PC-9 (cell line): Measurements from ENCODE around the gene HOXC12. TPM values are rescaled to one million over a fixed set of nuclear protein-coding genes. Genes with fewer than 3 reads are reported as not detected.

ENCODE experiments used
- BruUV-seq: library from RNA; stranded (reverse); fragments of 400-500 nt; replicated peaks from 2 replicates; lab custom pipeline; 2021; lab: Mats Ljungman, UMichigan
- CTCF ChIA-PET: fragments of 300-600 bp; sonication (Branson Sonifier 250); formaldehyde crosslinking; loops from one replicate; lab custom pipeline; 2022; ENCODE audit warnings: antibody characterized with exemption; lab: Charles Lee
- POLR2A ChIA-PET: fragments of 300-600 bp; sonication (Branson Sonifier 250); formaldehyde crosslinking; loops from one replicate; lab custom pipeline; 2022; ENCODE audit warnings: antibody characterized with exemption; ENCODE audit not compliant: unreplicated experiment; lab: Charles Lee
- DNase-seq, 2 experiments: peaks; one replicate each; pipeline versions ENCODE4 v3.0.0 to v3.0.0-alpha.2; 2015 to 2022; ENCODE audit warnings: mixed read lengths in 1 of 2
- H2AFZ ChIP-seq: fragments of 200-600 bp; sonication (generic); 2 replicates; pipeline ENCODE4 v1.8.1; 2017; ENCODE audit warnings: antibody characterized with exemption
- H3F3A ChIP-seq: fragments of 200-600 bp; sonication (generic); 2 replicates; pipeline ENCODE4 v1.8.1; 2017; ENCODE audit warnings: antibody characterized with exemption, mild to moderate bottlenecking, low read depth; ENCODE audit not compliant: insufficient read depth
- H3K27ac ChIP-seq: fragments of 200-600 bp; sonication (generic); 2 replicates; pipeline ENCODE4 v1.6.1; 2016; ENCODE audit warnings: mixed run types
- H3K27me3 ChIP-seq: fragments of 200-600 bp; sonication (generic); 2 replicates; pipeline ENCODE4 v1.6.1; 2016; ENCODE audit warnings: low read depth, mixed run types; ENCODE audit not compliant: insufficient read depth
- H3K36me3 ChIP-seq: fragments of 200-600 bp; sonication (generic); 2 replicates; pipeline ENCODE4 v1.6.1; 2016; ENCODE audit warnings: low read depth, mixed run types
- H3K4me1 ChIP-seq: fragments of 200-600 bp; sonication (generic); replicated peaks from 2 replicates; pipeline ENCODE4 v1.6.1; 2016; ENCODE audit warnings: mixed run types; ENCODE audit not compliant: insufficient read depth
- H3K4me2 ChIP-seq: fragments of 200-600 bp; sonication (generic); 2 replicates; pipeline ENCODE4 v1.6.1; 2017; ENCODE audit warnings: mixed run types
- H3K4me3 ChIP-seq: fragments of 200-600 bp; sonication (generic); 2 replicates; pipeline ENCODE4 v1.6.1; 2016; ENCODE audit warnings: mixed run types
- H3K79me2 ChIP-seq: fragments of 200-600 bp; sonication (generic); 2 replicates; pipeline ENCODE4 v1.6.1; 2017; ENCODE audit warnings: low read depth, mixed run types
- H3K9me2 ChIP-seq: fragments of 200-600 bp; sonication (generic); 2 replicates; pipeline ENCODE4 v1.8.1; 2017; ENCODE audit warnings: mild to moderate bottlenecking; ENCODE audit not compliant: insufficient read depth
- H3K9me3 ChIP-seq: fragments of 200-600 bp; sonication (generic); 2 replicates; pipeline ENCODE4 v1.8.1; 2016; ENCODE audit warnings: low read depth; ENCODE audit not compliant: insufficient read depth
- H4K20me1 ChIP-seq: fragments of 200-600 bp; sonication (generic); 2 replicates; pipeline ENCODE4 v1.8.1; 2017; ENCODE audit not compliant: insufficient read depth
- CTCF ChIP-seq: fragments of 200-600 bp; sonication (generic); conservative IDR thresholded peaks from 2 replicates; pipeline ENCODE4 v1.6.1; 2017; ENCODE audit warnings: mixed run types, antibody characterized with exemption, mild to moderate bottlenecking, moderate library complexity
- EZH2 ChIP-seq: fragments of 200-600 bp; sonication (generic); IDR thresholded peaks from 2 replicates; pipeline ENCODE4 v1.8.0; 2017; ENCODE audit warnings: antibody characterized with exemption, low read depth
- intact Hi-C: fragments of 100-400 bp; cut with micrococcal nuclease; formaldehyde crosslinking; loops from one replicate; pipeline ENCODE4 v1.10.0; 2022; ENCODE audit not compliant: unreplicated experiment
- total RNA-seq: library from RNA; stranded (reverse); gene quantifications from 2 replicates; pipeline ENCODE4 v1.2.3, GENCODE V29; 2021

Gene HOXC12
- total RNA-seq, 1 experiment from 2014 or later, result 0.24 TPM

GRCh38 chr12:53976172-53976822 lies 21.6 kb downstream of the HOXC12 start:
- no peak overlapping the region for H3K27ac ChIP-seq
- no peak overlapping the region for H3K4me2 ChIP-seq
- H2AFZ ChIP-seq, result no peak overlapping the region
- BruUV-seq, result no TSS peak
- H3K9me3 ChIP-seq, result no peaks in the 10 kb centered on the region
- no peaks in the 10 kb centered on the region for H4K20me1 ChIP-seq
- no peak overlapping the region for H3K4me3 ChIP-seq
- TF ChIP-seq CTCF, result no peak
- no peak for TF ChIP-seq EZH2
- no peaks in the 10 kb centered on the region for H3K9me2 ChIP-seq
- H3K79me2 ChIP-seq, result no peaks in the 10 kb centered on the region
- H3K27me3 ChIP-seq, result no peaks in the 10 kb centered on the region
- intact Hi-C loops, result no loop called here
- ChIA-PET POLR2A (interaction anchor here (0.6 kb wide), 1 partner anchor 435 kb away, joined by 3 read pairs; no protein-coding TSS in a partner anchor), CTCF (no interaction called here)
- H3F3A ChIP-seq, result 0 out of 2 replicates have a peak, but pooled peaks cover 8% of the 10 kb centered on the region
- no peaks in the 10 kb centered on the region for H3K36me3 ChIP-seq
- DNase-seq, result no peak
- H3K4me1 ChIP-seq, result no peaks in the 10 kb centered on the region

- no peaks in the 10 kb centered on the region for H3K4me1 ChIP-seq
- H3K9me3 ChIP-seq, result no peaks in the 10 kb centered on the region
- DNase-seq, result no peak
- BruUV-seq, result no TSS peak
- H3K79me2 ChIP-seq, result no peaks in the 10 kb centered on the region
- no peaks in the 10 kb centered on the region for H3K27me3 ChIP-seq
- no peak overlapping the region for H3K4me3 ChIP-seq
- H4K20me1 ChIP-seq, result no peaks in the 10 kb centered on the region
- H2AFZ ChIP-seq, result no peak overlapping the region
- no peaks in the 10 kb centered on the region for H3K9me2 ChIP-seq
- 0 out of 2 replicates have a peak, but pooled peaks cover 10% of the 10 kb centered on the region for H3F3A ChIP-seq
- ChIA-PET POLR2A (interaction anchor here (0.6 kb wide), 1 partner anchor 434 kb away, joined by 3 read pairs; no protein-coding TSS in a partner anchor), CTCF (no interaction called here)
- no peaks in the 10 kb centered on the region for H3K36me3 ChIP-seq
- H3K4me2 ChIP-seq, result no peak overlapping the region
- TF ChIP-seq CTCF, result no peak
- no peak for TF ChIP-seq EZH2
- intact Hi-C loops, result no loop called here
- no peak overlapping the region for H3K27ac ChIP-seq
Observed at GRCh38 chr12:53976823-53977595, 22.3 kb downstream of the HOXC12 start.

GRCh38 chr12:53977596-53978445 lies 23.1 kb downstream of the HOXC12 start:
- no peaks in the 10 kb centered on the region for H3K9me2 ChIP-seq
- no peak overlapping the region for H3K4me3 ChIP-seq
- DNase-seq, result no peak
- no peaks in the 10 kb centered on the region for H4K20me1 ChIP-seq
- ChIA-PET POLR2A (no interaction called here), CTCF (no interaction called here)
- H3K27ac ChIP-seq, result no peak overlapping the region
- 0 out of 2 replicates have a peak, but pooled peaks cover 10% of the 10 kb centered on the region for H3F3A ChIP-seq
- intact Hi-C loops, result no loop called here
- no peaks in the 10 kb centered on the region for H3K79me2 ChIP-seq
- no peak for TF ChIP-seq CTCF
- TF ChIP-seq EZH2, result no peak
- H3K36me3 ChIP-seq, result no peaks in the 10 kb centered on the region
- BruUV-seq, result no TSS peak
- no peak overlapping the region for H3K4me2 ChIP-seq
- H3K27me3 ChIP-seq, result no peaks in the 10 kb centered on the region
- H3K4me1 ChIP-seq, result no peaks in the 10 kb centered on the region
- no peak overlapping the region for H2AFZ ChIP-seq
- no peaks in the 10 kb centered on the region for H3K9me3 ChIP-seq
